Stimulated activated CD4-positive, alpha-beta T cell treated with anti-CD3 and anti-CD28 coated beads, Interleukin-4, amount 100 ng/mL, for 48 hours (primary cell): ENCODE measurements around the gene UNC5B.

ENCODE experiments used
- DNase-seq, 2 donors: peaks; one replicate each; pipeline ENCODE4 v3.0.0-alpha.2; 2020; ENCODE audit warnings: low read depth in 2 of 2

UNC5B gene

GRCh38 chr10:71212318-71213126, at the start of gene UNC5B:
TSS of gene UNC5B (plus strand) at chr10:71212570. CDS start at chr10:71212986, 416 bp downstream.
- peak; percentile 47 to 50 for DNase-seq

GRCh38 chr10:71173466-71173865, 38.9 kb upstream of the UNC5B start:
- no peak for DNase-seq

- no peak for DNase-seq
Observed at GRCh38 chr10:71176661-71177060, 35.7 kb upstream of the UNC5B start.

DNA sequence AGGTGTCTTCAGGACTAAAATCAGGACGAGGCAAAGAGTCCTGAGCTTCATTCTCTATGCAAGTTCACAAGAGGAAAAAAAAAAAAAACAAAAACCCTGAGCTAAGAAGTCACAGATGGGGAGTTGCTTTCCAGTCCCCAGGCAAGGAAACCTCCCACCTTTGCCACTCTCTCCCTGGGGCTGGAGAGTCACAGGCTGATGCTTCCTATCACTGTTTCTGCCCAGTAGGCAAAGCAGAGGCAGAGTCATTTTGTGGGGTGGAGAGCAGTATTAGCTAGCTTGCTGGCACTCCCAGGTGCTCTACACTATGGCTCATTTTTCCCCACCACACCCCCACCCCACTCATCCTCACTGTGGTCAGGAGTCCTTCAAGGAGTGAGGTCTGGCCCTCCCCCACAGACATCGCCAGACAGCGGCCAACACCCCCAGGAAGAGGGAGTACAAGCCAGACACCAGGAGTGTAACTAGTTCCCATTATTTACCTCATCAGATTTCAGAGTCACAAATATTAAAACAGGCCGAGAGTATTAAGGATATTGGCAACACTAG, 34.6 kb upstream of the UNC5B start:
- DNase-seq, result no peak

GRCh38 chr10:71178880-71179279, 33.5 kb upstream of the UNC5B start:
- no peak for DNase-seq

- no peak for DNase-seq
Observed at GRCh38 chr10:71179382-71179781, 33.0 kb upstream of the UNC5B start.

DNA sequence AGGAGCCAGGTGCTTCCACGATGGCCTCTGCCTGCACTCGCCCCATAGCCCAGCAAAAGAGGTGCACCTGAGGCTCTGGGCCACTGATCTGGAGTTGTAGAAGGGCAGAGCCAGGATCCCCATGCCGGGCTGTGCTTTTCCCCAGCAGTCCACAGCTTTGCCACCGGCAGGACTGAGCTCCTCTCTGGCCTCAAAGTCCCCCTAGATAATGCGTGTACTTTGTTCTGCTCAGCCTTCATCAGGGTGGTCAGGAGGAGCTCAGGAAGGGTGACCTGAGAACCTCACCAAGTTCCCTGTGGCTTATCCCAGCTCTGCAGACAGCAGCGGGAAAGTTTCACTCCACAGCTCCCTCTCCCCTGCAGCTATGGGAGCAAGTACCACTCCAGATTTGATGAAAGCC, 27.9 kb upstream of the UNC5B start:
- DNase-seq, result no peak

DNA sequence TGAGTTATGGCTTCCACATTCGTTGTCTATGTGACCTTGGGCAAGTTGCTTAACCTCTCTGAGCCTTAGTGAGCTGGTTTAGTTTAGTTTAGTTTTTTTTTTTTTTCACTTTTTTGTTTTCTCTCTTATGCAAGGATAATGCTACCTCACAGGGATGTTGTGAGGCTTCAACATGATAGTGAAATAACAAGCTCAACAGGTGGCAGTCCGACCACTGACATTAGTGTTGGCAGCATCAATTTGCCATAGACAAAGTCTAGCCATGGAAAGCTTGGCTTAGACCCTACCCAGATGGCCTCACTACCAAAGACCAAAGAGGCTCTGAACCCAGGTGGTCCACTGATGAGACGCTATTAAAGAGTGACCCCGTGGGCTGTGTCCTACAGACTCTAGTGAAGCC, 27.2 kb upstream of the UNC5B start:
- DNase-seq, result no peak

DNA sequence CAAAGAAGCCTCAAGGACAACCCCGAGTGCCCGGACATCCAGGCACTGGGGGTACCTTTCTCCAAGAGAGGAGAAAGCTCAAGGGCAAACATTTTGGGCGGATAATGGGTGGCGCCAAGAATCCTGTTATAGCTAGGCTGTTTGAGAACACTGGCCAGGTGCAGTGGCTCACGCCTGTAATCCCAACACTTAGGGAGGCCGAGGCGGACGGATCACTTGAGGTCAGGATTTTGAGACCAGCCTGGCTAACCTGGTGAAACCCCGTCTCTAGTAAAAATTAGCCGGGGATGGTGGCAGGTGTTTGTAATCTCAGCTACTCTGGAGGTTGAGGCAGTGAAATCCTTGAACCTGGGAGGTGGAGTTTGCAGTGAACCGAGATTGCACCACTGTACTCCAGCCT, 25.2 kb upstream of the UNC5B start:
- no peak for DNase-seq

GRCh38 chr10:71187600-71187999, 24.8 kb upstream of the UNC5B start:
- no peak for DNase-seq

- DNase-seq, result no peak
Observed at GRCh38 chr10:71188201-71188600, 24.2 kb upstream of the UNC5B start.

- no peak for DNase-seq
Observed at GRCh38 chr10:71191019-71191418, 21.4 kb upstream of the UNC5B start.

DNA sequence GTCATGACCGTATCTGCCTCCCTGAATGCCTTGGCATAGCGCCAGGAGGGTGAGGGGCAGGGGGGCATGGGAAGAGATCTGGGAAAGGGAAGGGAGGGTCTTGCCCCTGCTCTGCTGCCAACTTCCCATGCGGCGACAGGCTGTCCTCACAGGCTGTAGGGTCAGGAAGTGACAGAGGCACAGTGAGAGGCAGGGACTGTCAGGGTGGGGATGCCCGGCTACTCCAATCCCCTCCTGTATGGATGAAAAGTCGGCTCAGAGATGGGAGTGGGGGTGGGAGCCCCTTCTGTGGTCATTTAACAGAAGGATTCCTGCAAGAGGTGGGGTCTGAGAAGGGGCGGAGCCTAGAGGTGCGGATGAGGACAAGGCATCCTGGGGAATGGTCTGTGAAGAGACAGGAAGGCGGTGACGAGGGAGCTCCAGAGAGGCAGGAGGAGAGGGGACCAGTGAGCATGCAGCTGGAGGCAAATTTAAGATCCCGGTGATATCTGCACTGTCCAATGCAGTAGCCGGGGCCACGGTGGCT, 20.8 kb upstream of the UNC5B start:
- DNase-seq, result no peak

DNA sequence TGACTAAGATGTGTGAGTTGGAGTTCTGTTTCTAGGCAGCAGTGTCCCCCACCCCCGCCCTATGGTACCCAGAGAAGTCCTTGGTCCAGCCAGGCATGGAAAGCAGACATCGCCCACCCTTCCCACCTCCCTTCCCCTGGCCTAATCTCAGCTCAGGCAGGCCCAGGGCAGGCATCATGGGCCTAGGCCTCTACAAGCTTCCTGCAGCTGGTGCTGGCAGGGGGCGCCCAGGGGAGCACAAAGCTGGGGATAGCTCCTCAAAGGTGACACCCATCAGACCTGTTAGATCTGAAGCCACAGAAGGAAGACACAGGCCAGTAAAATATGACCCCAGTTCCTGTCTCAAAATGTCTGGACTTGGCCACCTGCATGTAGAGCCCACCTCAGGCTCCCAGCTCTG, 18.9 kb upstream of the UNC5B start:
- DNase-seq, result no peak

GRCh38 chr10:71197955-71198354, 14.4 kb upstream of the UNC5B start:
- DNase-seq, result no peak

DNA sequence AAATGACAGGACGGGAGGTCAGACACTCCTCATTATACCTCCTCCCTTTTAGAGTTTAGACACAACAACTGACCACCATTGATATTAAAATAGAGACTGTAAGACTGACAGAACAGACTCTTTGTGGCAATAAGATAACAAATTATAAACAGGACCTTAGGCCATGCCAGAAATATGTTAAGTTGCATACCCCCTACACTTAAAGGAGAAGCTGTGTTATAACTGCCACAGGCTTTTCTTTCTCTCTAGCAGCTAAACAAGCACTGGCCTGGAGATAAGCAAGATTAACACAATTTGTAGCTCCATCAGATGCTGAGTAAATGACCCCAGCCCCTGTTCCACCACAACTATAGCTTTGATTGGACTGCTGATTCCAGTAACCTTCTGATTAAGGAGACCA, 10.5 kb upstream of the UNC5B start:
- no peak for DNase-seq

GRCh38 chr10:71202314-71202713, 10.1 kb upstream of the UNC5B start:
- no peak for DNase-seq

DNA sequence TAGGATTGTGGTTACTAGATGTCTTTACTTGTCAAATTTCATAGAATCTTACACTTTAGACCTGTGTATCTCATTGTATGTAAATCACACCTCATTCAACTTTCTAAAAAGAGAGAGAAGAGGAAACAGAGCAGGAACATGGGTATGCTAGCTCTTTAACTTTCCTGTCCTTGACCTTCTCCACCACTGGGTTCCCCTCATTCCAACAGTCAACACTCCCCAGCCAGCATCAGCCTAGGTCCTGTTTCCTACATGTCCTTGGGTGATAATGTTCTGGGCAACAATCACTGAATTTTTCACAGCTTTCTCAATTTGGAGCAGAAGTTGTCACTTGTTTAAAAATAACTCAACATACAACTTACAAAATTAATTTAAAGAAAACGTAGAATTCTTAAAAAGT, 9.2 kb upstream of the UNC5B start:
- DNase-seq, result no peak

DNA sequence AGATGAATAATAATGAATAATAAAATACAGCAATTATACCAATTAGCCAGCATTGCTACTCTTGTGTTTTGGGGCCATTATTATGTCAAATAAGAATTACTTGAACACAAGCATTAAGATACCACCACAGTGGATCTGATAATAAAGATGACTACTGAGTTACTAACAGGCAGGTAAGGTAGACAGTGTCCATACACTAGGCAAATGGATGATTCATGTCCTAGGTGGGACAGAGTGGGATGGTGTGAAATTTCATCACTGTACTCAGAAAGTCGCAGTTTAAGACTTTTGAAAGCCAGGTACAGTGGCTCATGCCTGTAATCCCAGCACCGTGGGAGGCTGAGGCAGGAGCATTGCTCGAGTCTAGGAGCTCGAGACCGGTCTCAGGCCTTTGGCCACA, 8.7 kb upstream of the UNC5B start:
- DNase-seq, result no peak

DNA sequence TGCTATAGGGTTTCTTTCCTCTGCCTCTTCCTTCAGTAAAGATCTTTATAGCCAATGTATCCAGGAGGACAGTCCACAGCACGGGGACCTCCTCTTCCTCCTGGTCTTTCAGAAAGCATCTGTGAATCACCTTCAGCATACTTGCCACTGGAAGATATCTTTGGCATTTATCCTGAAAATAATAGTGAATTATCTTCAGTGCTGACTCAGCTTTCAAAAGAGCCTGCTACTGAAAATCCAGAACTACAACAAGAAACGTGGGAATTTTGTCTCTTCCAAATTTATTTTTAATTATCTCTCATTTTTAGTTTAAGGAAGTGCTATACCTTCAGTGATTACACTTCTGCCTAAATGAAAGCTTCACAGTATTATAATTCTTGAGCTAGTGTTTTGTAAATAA, 7.6 kb upstream of the UNC5B start:
- no peak for DNase-seq

GRCh38 chr10:71205468-71205867, 6.9 kb upstream of the UNC5B start:
- DNase-seq, result no peak

DNA sequence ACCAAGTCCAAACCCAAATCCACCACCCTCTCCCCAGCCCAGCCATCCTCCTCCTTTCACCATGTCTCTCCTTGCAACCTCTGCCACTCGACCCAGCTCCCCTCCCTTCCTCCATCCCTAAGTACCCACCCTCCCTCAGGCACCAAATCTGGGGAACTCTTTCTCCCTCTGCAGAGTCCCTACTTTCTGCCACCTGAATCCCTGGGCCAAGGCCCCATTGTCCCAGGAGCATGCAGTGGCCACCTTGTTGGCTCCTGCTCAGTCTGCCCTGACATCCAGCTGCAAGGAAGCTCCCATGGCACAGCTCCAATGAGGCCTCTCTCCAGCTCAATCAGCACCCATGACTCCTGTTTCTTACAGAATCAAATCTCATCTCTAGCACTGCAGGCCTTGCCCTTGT, 5.5 kb upstream of the UNC5B start:
- no peak for DNase-seq

GRCh38 chr10:71207578-71207977, 4.8 kb upstream of the UNC5B start:
- DNase-seq, result no peak

- no peak for DNase-seq
Observed at GRCh38 chr10:71209352-71209715, 3.0 kb upstream of the UNC5B start.
